Neuron (in vitro differentiated cells): Measurements from ENCODE around the gene TEX2.

Source experiments
- H2AFZ ChIP-seq: one replicate; pipeline ENCODE4 v1.6.1; 2013; ENCODE audit warnings: low read depth, mild to moderate bottlenecking, inconsistent platforms, low read length, moderate library complexity
- H3K27me3 ChIP-seq: one replicate; pipeline ENCODE4 v1.6.1; 2013; ENCODE audit warnings: low read length; ENCODE audit not compliant: insufficient read depth
- H3K36me3 ChIP-seq: one replicate; pipeline ENCODE4 v1.6.1; 2013; ENCODE audit warnings: low read length; ENCODE audit not compliant: insufficient read depth
- H3K4me1 ChIP-seq: one replicate; pipeline ENCODE4 v1.6.1; 2013; ENCODE audit warnings: low read length; ENCODE audit not compliant: insufficient read depth
- H3K4me3 ChIP-seq: 2 replicates; pipeline ENCODE4 v1.5.1; 2013; ENCODE audit warnings: mild to moderate bottlenecking, low read length, moderate library complexity
- H3K9me3 ChIP-seq: one replicate; pipeline ENCODE4 v1.6.1; 2013; ENCODE audit warnings: low read length

TEX2 gene

GRCh38 chr17:64099543-64099942, 163.5 kb downstream of the TEX2 start:
- Histone ChIP-seq H3K4me1 (peaks cover 5% of the 10 kb centered on the region), H3K4me3 (no peak overlapping the region), H3K27me3 (no peaks in the 10 kb centered on the region), H3K9me3 (no peaks in the 10 kb centered on the region), H2AFZ (no peak overlapping the region), H3K36me3 (no peaks in the 10 kb centered on the region)
